ENCODE results near the gene ERCC6.

The ERCC6 gene

DNA sequence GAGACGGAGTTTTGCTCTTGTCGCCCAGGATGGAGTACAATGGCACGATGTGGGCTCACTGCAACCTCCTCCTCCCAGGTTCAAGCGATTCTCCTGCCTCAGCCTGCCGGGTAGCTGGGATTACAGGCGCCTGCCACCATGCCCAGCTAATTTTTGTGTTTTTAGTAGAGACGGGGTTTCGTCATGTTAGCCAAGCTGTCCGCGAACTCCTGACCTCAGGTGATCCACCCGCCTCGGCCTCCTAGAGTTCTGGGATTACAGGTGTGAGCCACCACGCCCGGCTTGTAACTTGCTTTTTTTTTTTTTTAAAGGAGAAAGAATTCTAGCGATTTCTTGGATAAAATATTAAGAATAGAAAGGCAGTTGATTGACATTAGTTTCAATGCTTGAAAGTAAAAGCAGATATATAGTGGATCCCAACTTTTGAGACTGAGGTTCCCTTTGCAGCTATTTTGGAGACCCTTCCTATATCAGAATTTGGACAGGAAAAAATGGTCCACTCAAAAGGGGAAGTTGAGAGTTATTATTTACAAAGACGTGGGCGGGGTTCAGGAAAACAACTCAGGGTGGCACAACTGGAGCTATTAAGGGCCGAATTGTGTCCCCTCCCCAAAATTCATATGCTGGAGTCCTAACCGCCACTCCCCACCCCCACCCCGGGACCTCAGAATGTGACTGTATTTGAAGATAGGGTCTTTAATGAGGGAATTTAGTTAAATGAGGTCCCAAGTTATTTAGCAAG lies 1.3 kb upstream of the ERCC6 start:
- no peak for ATAC-seq (replicated peaks; ENCODE audit: extremely low read depth, poor library complexity, severe bottlenecking)
- peaks cover 40% of the 10 kb centered on the region for H3K4me1 Mint-ChIP-seq
- H3K36me3 Mint-ChIP-seq (ENCODE audit: insufficient read depth), result peaks cover 11% of the 10 kb centered on the region
- peaks cover 31% of the 10 kb centered on the region for H3K27me3 Mint-ChIP-seq
- peak overlapping the region; percentile 89 for H3K4me3 Mint-ChIP-seq
- no peak overlapping the region for H3K27ac Mint-ChIP-seq (ENCODE audit: low read depth)
- no peak for DNase-seq (ENCODE audit: low spot score in 2 of 2)
- no peaks in the 10 kb centered on the region for H3K9me3 Mint-ChIP-seq

DNA sequence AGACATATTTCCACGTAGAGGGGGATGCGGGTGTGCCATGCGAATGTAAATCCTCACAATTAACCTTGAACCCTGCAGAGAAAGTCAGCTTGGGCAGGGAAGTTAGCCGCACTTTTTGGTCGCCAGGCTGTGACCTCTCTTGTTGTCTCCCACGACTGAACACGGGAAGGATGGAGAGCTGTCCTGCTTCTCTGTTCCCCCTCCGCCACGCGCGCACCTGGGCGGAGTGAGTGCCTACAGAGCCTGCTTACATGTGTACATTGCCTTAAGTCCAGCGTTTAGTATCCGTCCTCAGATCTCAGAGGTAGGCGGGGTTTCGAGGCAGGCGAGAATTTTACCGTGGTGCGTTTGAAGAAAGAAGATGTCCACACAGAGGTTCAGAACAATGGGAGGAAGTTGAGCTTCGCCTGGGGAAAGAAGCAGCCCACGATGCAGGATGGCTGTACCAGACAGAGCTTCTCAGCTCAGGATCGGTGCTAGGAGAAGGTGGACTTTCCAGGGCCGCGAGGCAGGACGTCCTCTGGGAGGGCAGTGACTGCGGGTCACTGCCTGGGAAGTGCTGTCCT lies 482 bp upstream of the ERCC6 start:
- Mint-ChIP-seq H3K36me3 (ENCODE audit: insufficient read depth) (peaks cover 11% of the 10 kb centered on the region), H3K27ac (ENCODE audit: low read depth) (peak overlapping the region; percentile 97), H3K4me3 (peak overlapping the region; percentile 89), H3K4me1 (peaks cover 48% of the 10 kb centered on the region), H3K27me3 (peaks cover 31% of the 10 kb centered on the region), H3K9me3 (no peaks in the 10 kb centered on the region)
- ATAC-seq (replicated peaks; ENCODE audit: extremely low read depth, poor library complexity, severe bottlenecking) (peak; percentile 31), DNase-seq (ENCODE audit: low spot score in 2 of 2) (no peak)

DNA sequence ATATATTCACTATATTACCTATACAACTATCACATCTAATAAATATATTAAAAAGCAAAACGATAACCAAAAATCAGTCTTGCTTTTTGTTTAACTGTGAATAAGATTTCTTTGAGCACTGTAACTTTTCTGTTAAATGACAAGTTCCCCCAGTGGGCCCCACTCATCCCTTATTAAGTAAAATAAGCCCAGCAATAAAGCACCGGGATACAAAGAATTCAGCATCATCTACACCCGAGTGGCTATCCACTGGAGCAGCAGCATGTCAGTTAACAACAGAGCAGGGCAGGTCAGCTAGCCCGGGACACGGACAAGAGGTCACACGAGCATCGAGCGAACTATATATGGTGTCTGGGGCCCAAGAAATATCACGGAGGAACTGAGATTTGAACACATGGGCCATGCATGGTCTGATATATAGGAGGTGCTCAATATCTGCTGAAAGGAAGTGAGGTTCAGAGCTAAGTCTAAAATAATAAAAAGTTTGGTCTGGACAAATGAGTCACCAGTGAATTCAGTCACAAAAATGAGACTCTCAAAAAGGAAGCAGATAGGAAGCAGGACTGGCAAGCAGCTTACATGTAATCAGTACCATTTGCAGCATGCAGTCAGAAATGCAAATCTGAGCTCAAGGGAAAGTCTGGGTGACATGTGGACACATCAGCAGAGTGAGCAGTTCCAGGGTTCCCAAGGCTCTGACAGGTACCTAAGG lies 4.1 kb downstream of the ERCC6 start:
- Mint-ChIP-seq H3K9me3 (no peaks in the 10 kb centered on the region), H3K4me3 (no peak overlapping the region), H3K27me3 (no peaks in the 10 kb centered on the region), H3K4me1 (peaks cover 64% of the 10 kb centered on the region), H3K36me3 (ENCODE audit: insufficient read depth) (peaks cover 24% of the 10 kb centered on the region), H3K27ac (ENCODE audit: low read depth) (peak overlapping the region; percentile 33)
- no peak for DNase-seq (ENCODE audit: low spot score in 2 of 2)
- no peak for ATAC-seq (replicated peaks; ENCODE audit: extremely low read depth, poor library complexity, severe bottlenecking)

DNA sequence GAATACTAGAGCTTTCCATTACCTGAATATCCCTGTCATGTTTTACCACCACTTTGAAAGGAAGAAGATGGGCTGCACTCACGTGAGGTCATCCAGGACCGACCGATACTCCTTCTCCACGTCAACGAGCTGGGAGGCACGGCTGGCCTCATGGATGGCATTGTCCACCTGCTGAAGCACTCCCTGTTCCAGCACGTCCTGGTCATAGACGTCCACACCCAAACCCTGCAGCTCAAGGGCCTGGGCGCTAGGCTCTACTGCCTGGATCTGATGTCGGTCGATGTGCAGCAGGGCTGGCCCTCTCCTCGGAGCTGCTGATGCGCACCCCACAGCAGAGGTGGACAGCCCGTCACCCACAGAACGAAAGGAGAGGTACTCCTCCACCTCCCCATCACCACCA lies 6.5 kb downstream of the ERCC6 start:
- Mint-ChIP-seq H3K36me3 (ENCODE audit: insufficient read depth) (peaks cover 19% of the 10 kb centered on the region), H3K27ac (ENCODE audit: low read depth) (no peak overlapping the region), H3K27me3 (no peaks in the 10 kb centered on the region), H3K4me1 (peaks cover 46% of the 10 kb centered on the region), H3K4me3 (no peak overlapping the region), H3K9me3 (no peaks in the 10 kb centered on the region)
- ATAC-seq (replicated peaks; ENCODE audit: extremely low read depth, poor library complexity, severe bottlenecking), result no peak
- DNase-seq (ENCODE audit: low spot score in 2 of 2), result no peak

DNA sequence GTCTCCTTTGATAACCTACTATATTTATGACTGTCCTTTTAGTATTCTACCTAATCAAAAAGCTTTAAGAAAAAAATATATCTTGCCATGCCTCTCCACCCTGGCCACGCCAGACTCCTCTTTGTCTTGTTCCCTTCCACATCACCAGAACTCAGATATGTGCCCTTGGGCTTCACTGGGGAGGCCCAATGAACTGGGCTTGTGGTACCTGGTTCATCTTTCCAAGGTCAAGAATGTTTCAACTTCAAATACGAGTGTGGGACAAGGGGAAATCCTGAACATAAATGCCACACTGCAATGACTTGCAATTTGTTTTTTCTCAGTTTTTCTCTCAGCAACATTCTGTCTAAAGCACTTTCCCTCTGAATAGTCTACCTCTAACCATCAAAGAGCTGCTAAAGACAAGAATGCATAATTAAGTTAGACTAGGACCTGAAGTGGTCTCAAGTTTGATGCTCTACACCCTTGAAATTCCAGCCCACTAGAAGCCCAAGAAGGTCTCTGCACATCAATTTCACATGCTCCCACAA lies 9.9 kb downstream of the ERCC6 start:
- Mint-ChIP-seq H3K4me1 (peaks cover 26% of the 10 kb centered on the region), H3K36me3 (ENCODE audit: insufficient read depth) (peaks cover 36% of the 10 kb centered on the region), H3K27ac (ENCODE audit: low read depth) (no peak overlapping the region), H3K27me3 (no peaks in the 10 kb centered on the region), H3K9me3 (no peaks in the 10 kb centered on the region), H3K4me3 (no peak overlapping the region)
- no peak for ATAC-seq (replicated peaks; ENCODE audit: extremely low read depth, poor library complexity, severe bottlenecking)
- no peak for DNase-seq (ENCODE audit: low spot score in 2 of 2)

DNA sequence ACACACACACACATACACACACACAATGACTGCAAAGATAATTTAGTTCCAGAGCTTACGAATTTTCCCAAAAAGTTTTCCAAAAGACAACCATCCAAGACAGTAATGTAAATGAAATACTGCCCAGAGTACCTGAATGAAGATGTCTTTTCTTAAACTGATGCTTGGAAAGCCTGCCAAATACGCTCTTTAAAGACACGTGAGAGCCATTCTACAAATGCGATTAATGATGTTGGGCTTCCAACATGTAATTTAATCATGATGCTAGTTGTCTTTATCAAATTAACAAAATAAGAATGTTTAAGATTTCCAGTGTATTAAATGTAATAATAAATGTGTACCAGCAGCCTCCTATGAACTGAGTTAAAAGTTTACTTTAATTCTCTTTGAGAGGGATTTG lies 11.1 kb downstream of the ERCC6 start:
- ATAC-seq (replicated peaks; ENCODE audit: extremely low read depth, poor library complexity, severe bottlenecking) (no peak), DNase-seq (ENCODE audit: low spot score in 2 of 2) (no peak)
- Mint-ChIP-seq H3K27me3 (no peaks in the 10 kb centered on the region), H3K27ac (ENCODE audit: low read depth) (no peak overlapping the region), H3K36me3 (ENCODE audit: insufficient read depth) (peaks cover 38% of the 10 kb centered on the region), H3K4me1 (peaks cover 25% of the 10 kb centered on the region), H3K9me3 (no peaks in the 10 kb centered on the region), H3K4me3 (no peak overlapping the region)

- no peaks in the 10 kb centered on the region for H3K27me3 Mint-ChIP-seq
- H3K4me3 Mint-ChIP-seq, result no peak overlapping the region
- H3K36me3 Mint-ChIP-seq (ENCODE audit: insufficient read depth), result peaks cover 34% of the 10 kb centered on the region
- no peaks in the 10 kb centered on the region for H3K9me3 Mint-ChIP-seq
- DNase-seq (ENCODE audit: low spot score in 2 of 2) (no peak), ATAC-seq (replicated peaks; ENCODE audit: extremely low read depth, poor library complexity, severe bottlenecking) (no peak)
- H3K4me1 Mint-ChIP-seq, result peaks cover 19% of the 10 kb centered on the region
- no peak overlapping the region for H3K27ac Mint-ChIP-seq (ENCODE audit: low read depth)
These were observed 11.9 kb downstream of the ERCC6 start for GRCh38 chr10:49527061-49527460.

GRCh38 chr10:49526619-49527018 lies 12.3 kb downstream of the ERCC6 start:
- Mint-ChIP-seq H3K9me3 (no peaks in the 10 kb centered on the region), H3K4me3 (no peak overlapping the region), H3K4me1 (peaks cover 15% of the 10 kb centered on the region), H3K36me3 (ENCODE audit: insufficient read depth) (peaks cover 34% of the 10 kb centered on the region), H3K27me3 (no peaks in the 10 kb centered on the region), H3K27ac (ENCODE audit: low read depth) (no peak overlapping the region)
- DNase-seq (ENCODE audit: low spot score in 2 of 2) (no peak), ATAC-seq (replicated peaks; ENCODE audit: extremely low read depth, poor library complexity, severe bottlenecking) (no peak)

GRCh38 chr10:49524496-49524895 lies 14.4 kb downstream of the ERCC6 start:
- Mint-ChIP-seq H3K4me3 (no peak overlapping the region), H3K36me3 (ENCODE audit: insufficient read depth) (peaks cover 32% of the 10 kb centered on the region)

DNA sequence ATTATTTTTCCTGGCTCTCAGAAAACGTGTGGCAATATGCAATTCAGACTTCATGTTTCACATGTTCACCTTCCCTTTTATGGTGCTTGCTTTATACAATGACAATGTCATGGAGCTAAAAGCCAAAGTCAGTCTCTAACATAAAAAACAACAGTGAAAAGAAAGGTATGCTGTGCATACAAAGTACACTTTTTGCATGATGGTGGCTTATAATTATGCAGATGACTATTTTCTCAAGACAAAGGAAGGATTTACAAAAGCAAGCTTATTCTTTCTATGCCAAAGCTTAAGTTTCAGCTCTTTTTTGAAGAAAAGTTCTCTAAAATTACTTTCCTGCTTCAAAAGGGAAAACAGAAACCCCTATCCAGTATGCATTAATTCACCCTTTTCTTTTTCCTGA lies 15.6 kb downstream of the ERCC6 start:
- no peaks in the 10 kb centered on the region for H3K27me3 Mint-ChIP-seq
- peaks cover 31% of the 10 kb centered on the region for H3K36me3 Mint-ChIP-seq (ENCODE audit: insufficient read depth)
- H3K4me1 Mint-ChIP-seq, result peaks cover 16% of the 10 kb centered on the region
- no peak overlapping the region for H3K27ac Mint-ChIP-seq (ENCODE audit: low read depth)
- no peak for DNase-seq (ENCODE audit: low spot score in 2 of 2)
- H3K4me3 Mint-ChIP-seq, result no peak overlapping the region
- ATAC-seq (replicated peaks; ENCODE audit: extremely low read depth, poor library complexity, severe bottlenecking), result no peak
- no peaks in the 10 kb centered on the region for H3K9me3 Mint-ChIP-seq

More at GRCh38 chr10:49524496-49524895, 14.4 kb downstream of the ERCC6 start:
- Mint-ChIP-seq H3K27ac (ENCODE audit: low read depth) (peak overlapping the region; percentile 9), H3K4me1 (peaks cover 11% of the 10 kb centered on the region), H3K9me3 (no peaks in the 10 kb centered on the region), H3K27me3 (no peaks in the 10 kb centered on the region)
- no peak for ATAC-seq (replicated peaks; ENCODE audit: extremely low read depth, poor library complexity, severe bottlenecking)
- DNase-seq (ENCODE audit: low spot score in 2 of 2), result no peak

GRCh38 chr10:49521062-49521461 lies 17.9 kb downstream of the ERCC6 start:
- no peak overlapping the region for H3K27ac Mint-ChIP-seq (ENCODE audit: low read depth)
- no peaks in the 10 kb centered on the region for H3K27me3 Mint-ChIP-seq
- peaks cover 9% of the 10 kb centered on the region for H3K4me1 Mint-ChIP-seq
- DNase-seq (ENCODE audit: low spot score in 2 of 2) (no peak), ATAC-seq (replicated peaks; ENCODE audit: extremely low read depth, poor library complexity, severe bottlenecking) (no peak)
- peaks cover 33% of the 10 kb centered on the region for H3K36me3 Mint-ChIP-seq (ENCODE audit: insufficient read depth)
- H3K4me3 Mint-ChIP-seq, result no peak overlapping the region
- no peaks in the 10 kb centered on the region for H3K9me3 Mint-ChIP-seq

- DNase-seq (ENCODE audit: low spot score in 2 of 2) (no peak), ATAC-seq (replicated peaks; ENCODE audit: extremely low read depth, poor library complexity, severe bottlenecking) (no peak)
- Mint-ChIP-seq H3K4me1 (peaks cover 9% of the 10 kb centered on the region), H3K27me3 (no peaks in the 10 kb centered on the region), H3K9me3 (no peaks in the 10 kb centered on the region), H3K27ac (ENCODE audit: low read depth) (no peak overlapping the region), H3K4me3 (no peak overlapping the region), H3K36me3 (ENCODE audit: insufficient read depth) (peaks cover 37% of the 10 kb centered on the region)
These were observed 18.7 kb downstream of the ERCC6 start for GRCh38 chr10:49520122-49520775.
